SK-N-SH (cell line): ENCODE measurements around the gene TMEFF1. TPM values are rescaled to one million over a fixed set of nuclear protein-coding genes. Genes with fewer than 3 reads are reported as not detected.

Experiments used
- CTCF ChIA-PET: fragments of 300-600, 350-600 bp; formaldehyde crosslinking; extraction: SDS; loops from one replicate; lab custom pipeline; 2021; lab: Yijun Ruan, JAX
- POLR2A ChIA-PET: fragments of 350-600 bp; sonication (Branson Sonifier 250); formaldehyde crosslinking; extraction: SDS; loops from one replicate; lab custom pipeline; 2020; ENCODE audit warnings: antibody characterized with exemption, inconsistent platforms; lab: Yijun Ruan, JAX
- DNase-seq: peaks from one replicate; pipeline ENCODE4 v3.0.0; 2012
- H2AFZ ChIP-seq: fragments of 200-600 bp; sonication (generic); 2 replicates; pipeline ENCODE4 v1.8.1; 2016; ENCODE audit warnings: antibody characterized with exemption, mild to moderate bottlenecking, low read depth
- H3F3A ChIP-seq: fragments of 200-600 bp; sonication (generic); replicated peaks from 2 replicates; pipeline ENCODE3; 2016; ENCODE audit warnings: antibody characterized with exemption, mild to moderate bottlenecking; ENCODE audit not compliant: insufficient read depth
- H3K27ac ChIP-seq, 2 experiments: fragments of 200-500 bp in 1 of 2; fragments of 200-600 bp in 1 of 2; sonication (Bioruptor generic) in 1 of 2; sonication (generic), shearing (Covaris generic) in 1 of 2; 2 replicates each; pipeline versions ENCODE4 v1.5.1 to v1.6.1; 2014 to 2016; ENCODE audit warnings: low read depth in 2 of 2, inconsistent platforms in 1 of 2, low read length in 1 of 2, mild to moderate bottlenecking in 1 of 2, mixed read lengths in 1 of 2
- H3K27me3 ChIP-seq: fragments of 200-600 bp; sonication (generic), shearing (Covaris generic); 2 replicates; pipeline ENCODE4 v1.6.1; 2016; ENCODE audit warnings: mixed run types; ENCODE audit not compliant: insufficient read depth
- H3K36me3 ChIP-seq, 2 experiments: fragments of 200-500 bp in 1 of 2; fragments of 200-600 bp in 1 of 2; sonication (Bioruptor generic) in 1 of 2; sonication (generic) in 1 of 2; replicated peaks in 1 of 2; 2 replicates each; pipeline versions ENCODE3 to v1.5.1; 2014 to 2016; ENCODE audit warnings: low read length in 1 of 2, mild to moderate bottlenecking in 1 of 2; ENCODE audit not compliant: insufficient read depth in 2 of 2, control insufficient read depth in 1 of 2
- H3K4me1 ChIP-seq, 2 experiments: fragments of 200-500 bp in 1 of 2; fragments of 200-600 bp in 1 of 2; sonication (Bioruptor generic) in 1 of 2; sonication (generic), shearing (Covaris generic) in 1 of 2; 2 replicates each; pipeline versions ENCODE4 v1.5.1 to v1.6.1; 2014 to 2016; ENCODE audit warnings: low read depth in 1 of 2, low read length in 1 of 2, mixed run types in 1 of 2; ENCODE audit not compliant: insufficient read depth in 2 of 2, control insufficient read depth in 1 of 2
- H3K4me2 ChIP-seq: fragments of 200-600 bp; sonication (generic), shearing (Covaris generic); 2 replicates; pipeline ENCODE4 v1.6.1; 2017; ENCODE audit warnings: mixed run types
- H3K4me3 ChIP-seq, 2 experiments: fragments of 200-500 bp in 1 of 2; fragments of 200-600 bp in 1 of 2; sonication (Bioruptor generic) in 1 of 2; sonication (generic), shearing (Covaris generic) in 1 of 2; 2 replicates each; pipeline versions ENCODE4 v1.5.1 to v1.8.1; 2014 to 2016; ENCODE audit warnings: low read depth in 2 of 2, inconsistent platforms in 1 of 2, low read length in 1 of 2, mild to moderate bottlenecking in 1 of 2, mixed read lengths in 1 of 2, moderate library complexity in 1 of 2
- H3K79me2 ChIP-seq: fragments of 200-600 bp; sonication (generic); 2 replicates; pipeline ENCODE4 v1.8.1; 2017; ENCODE audit warnings: mild to moderate bottlenecking; ENCODE audit not compliant: insufficient read depth
- H3K9ac ChIP-seq: fragments of 200-600 bp; sonication (generic); 2 replicates; pipeline ENCODE4 v1.6.1; 2017; ENCODE audit warnings: mixed run types
- H3K9me2 ChIP-seq: fragments of 200-600 bp; sonication (generic); 2 replicates; pipeline ENCODE4 v1.6.1; 2017; ENCODE audit warnings: mixed run types
- H3K9me3 ChIP-seq: fragments of 200-600 bp; sonication (generic); 2 replicates; pipeline ENCODE4 v1.6.1; 2017; ENCODE audit warnings: mixed run types, mild to moderate bottlenecking, moderate library complexity
- H4K20me1 ChIP-seq: fragments of 200-600 bp; sonication (generic); 2 replicates; pipeline ENCODE4 v1.6.1; 2017; ENCODE audit warnings: mild to moderate bottlenecking, mixed run types; ENCODE audit not compliant: insufficient read depth
- ELF1 ChIP-seq: IDR thresholded peaks from 2 replicates; pipeline ENCODE4 v1.4.0; 2012
- RCOR1 ChIP-seq: fragments of 150-350 bp; IDR thresholded peaks from 2 replicates; pipeline ENCODE4 v1.6.1; 2017; ENCODE audit warnings: antibody characterized with exemption, low read length
- REST ChIP-seq: IDR thresholded peaks from 2 replicates; pipeline ENCODE4 v1.6.1; 2012; ENCODE audit warnings: mild to moderate bottlenecking, low read depth, low read length, moderate library complexity
- RXRA ChIP-seq: IDR thresholded peaks from 2 replicates; pipeline ENCODE4 v1.4.0; 2012; ENCODE audit warnings: low read depth, mild to moderate bottlenecking, borderline replicate concordance
- SIN3A ChIP-seq: IDR thresholded peaks from 2 replicates; pipeline ENCODE4 v1.6.1; 2012; ENCODE audit warnings: low read depth, mild to moderate bottlenecking, low read length, moderate library complexity, borderline replicate concordance
- TAF1 ChIP-seq: IDR thresholded peaks from 2 replicates; pipeline ENCODE4 v1.6.1; 2012; ENCODE audit warnings: low read depth, mild to moderate bottlenecking, low read length, moderate library complexity, borderline replicate concordance
- YY1 ChIP-seq: IDR thresholded peaks from 2 replicates; pipeline ENCODE4 v1.4.0; 2012; ENCODE audit warnings: low read depth, mild to moderate bottlenecking
- WGBS: methylation state at CpG from one replicate; pipeline ENCODE4 v1.1.6; 2017; ENCODE audit warnings: low lambda C conversion rate; 5-methylcytosine and 5-hydroxymethylcytosine counted together
- polyA plus RNA-seq, 3 experiments: library from polyadenylated mRNA; depleted of rRNA; stranded (reverse); fragments of >200 nt; gene quantifications; 2 replicates each; pipeline ENCODE4 v1.2.3, GENCODE V29; 2012

TMEFF1 gene
- polyA plus RNA-seq, 1 of the 3 experiments (the other 2 are of a cell fraction) = 2.5 TPM

DNA sequence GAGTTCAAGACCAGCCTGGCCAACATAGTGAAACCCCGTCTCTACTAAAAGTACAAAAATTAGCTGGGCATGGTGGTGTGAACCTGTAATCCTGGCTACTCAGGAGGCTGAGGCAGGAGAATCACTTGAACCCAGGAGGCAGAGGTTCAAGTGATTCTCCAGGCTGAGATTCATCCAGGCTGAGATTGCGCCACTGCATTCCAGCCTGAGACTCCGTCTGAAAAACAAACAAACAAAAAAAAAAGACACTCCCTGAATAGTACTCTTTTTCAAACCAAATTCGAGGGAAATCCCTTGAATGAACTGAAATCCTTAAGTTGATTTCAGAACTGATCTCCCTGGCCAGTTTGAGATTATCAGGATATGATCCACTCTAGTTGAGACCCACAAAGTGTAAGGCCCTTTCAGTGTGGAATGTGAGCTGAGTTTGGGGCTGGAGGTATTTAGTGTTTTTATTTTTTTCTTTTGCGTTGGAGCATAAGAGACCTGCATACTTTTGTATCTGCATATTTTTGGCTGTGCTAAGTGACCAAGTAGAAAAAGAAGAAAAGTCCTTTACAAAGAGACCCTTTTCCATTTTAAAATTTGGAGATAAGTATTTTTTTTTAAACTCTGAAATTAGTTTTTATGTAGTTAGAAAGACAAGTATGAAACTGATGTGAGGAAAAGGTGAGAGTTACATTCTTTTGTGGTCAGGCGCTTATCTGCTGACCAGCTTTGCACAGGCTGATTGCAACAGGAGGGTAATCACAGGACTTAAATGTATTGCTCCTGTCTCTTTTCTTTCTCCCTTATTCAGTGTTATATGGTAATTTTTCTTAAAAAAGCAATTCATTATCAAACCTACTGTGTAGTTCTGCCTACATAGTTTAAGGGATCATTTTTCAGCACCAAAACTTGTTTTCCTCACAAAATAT, 42.9 kb downstream of the TMEFF1 start:
- Histone ChIP-seq H3K9me3 (no peaks in the 10 kb centered on the region), H3K4me1 (no peaks in the 10 kb centered on the region; a peak in 1 of 4 replicates), H3F3A (no peaks in the 10 kb centered on the region), H3K4me3 (no peak overlapping the region), H3K36me3 (peaks cover 0 to 6% of the 10 kb centered on the region in 2 experiments)
- POLR2A ChIA-PET = no interaction called here
- TF ChIP-seq REST (no peak), YY1 (no peak)
- TF ChIP-seq, all 33 proteins: peak for 0
- H2AFZ ChIP-seq = no peak overlapping the region
- no peaks in the 10 kb centered on the region for H3K79me2 ChIP-seq
- no peak overlapping the region for H3K4me2 ChIP-seq
- no peak for DNase-seq
- no peaks in the 10 kb centered on the region for H4K20me1 ChIP-seq
- H3K9me2 ChIP-seq = no peaks in the 10 kb centered on the region
- H3K27ac ChIP-seq = no peak overlapping the region
- H3K27me3 ChIP-seq = no peaks in the 10 kb centered on the region
- CTCF ChIA-PET = interaction anchor here (1.0 kb wide), 1 partner anchor 12 kb away, joined by 3 read pairs; no protein-coding TSS in a partner anchor
- no peak overlapping the region for H3K9ac ChIP-seq
- 87% methylated on average over 6 of the region's 6 CpGs for WGBS

- DNase-seq = no peak
- POLR2A ChIA-PET = no interaction called here
- H3K27me3 ChIP-seq = no peaks in the 10 kb centered on the region
- H3K27ac ChIP-seq = no peak overlapping the region
- no peaks in the 10 kb centered on the region for H3F3A ChIP-seq
- no peak overlapping the region for H2AFZ ChIP-seq
- H3K4me3 ChIP-seq = no peak overlapping the region
- no peak overlapping the region for H3K9ac ChIP-seq
- H3K9me2 ChIP-seq = no peaks in the 10 kb centered on the region
- no peaks in the 10 kb centered on the region for H3K9me3 ChIP-seq
- CTCF ChIA-PET = no interaction called here
- no peaks in the 10 kb centered on the region for H3K79me2 ChIP-seq
- peaks cover 2 to 7% of the 10 kb centered on the region in 2 experiments for H3K36me3 ChIP-seq
- no peak overlapping the region for H3K4me2 ChIP-seq
- no peaks in the 10 kb centered on the region for H4K20me1 ChIP-seq
- no peak for TF ChIP-seq RXRA
- TF ChIP-seq SIN3A = no peak
- TF ChIP-seq YY1 = no peak
- TF ChIP-seq RCOR1 = no peak
- no peak for TF ChIP-seq ELF1
- TF ChIP-seq TAF1 = no peak
- WGBS = 83% methylated on average over 3 of the region's 3 CpGs
- H3K4me1 ChIP-seq = no peaks in the 10 kb centered on the region; a peak in 1 of 4 replicates
Measured at GRCh38 chr9:100521282-100521681, 48.3 kb downstream of the TMEFF1 start.
